Adrenal gland (tissue), 5 donors: ENCODE measurements around the gene PPP4R3C.

Experiments
- CTCF ChIP-seq, 6 experiments: fragments of 450-650 bp in 4 of 6; fragments of 200-600 bp in 2 of 6; sonication (generic) in 1 of 6; IDR thresholded peaks; 1 replicate in 5 of 6; 2 replicates in 1 of 6; pipeline versions ENCODE4 v1.5.1 to v1.8.0; 2016 to 2021; ENCODE audit warnings: antibody characterized with exemption in 6 of 6, mild to moderate bottlenecking in 2 of 6, moderate library complexity in 1 of 6
- POLR2A ChIP-seq, 2 donors: fragments of 450-650 bp; IDR thresholded peaks; one replicate each; pipeline ENCODE4 v1.6.1; 2017; ENCODE audit warnings: antibody characterized with exemption in 2 of 2, mild to moderate bottlenecking in 2 of 2, moderate library complexity in 1 of 2
- donor health status: DM: no; HTN: no; CAD: no.

GRCh38 chrX:27465036-27465435 lies 1.9 kb upstream of the PPP4R3C start:
- no peak for TF ChIP-seq POLR2A (IDR thresholded peaks at IDR 0.05)
- TF ChIP-seq CTCF (IDR thresholded peaks at IDR 0.05), result no peak
